Sigmoid colon (tissue), 4 donors: ENCODE measurements around the gene UBE2E3.

Experiments
- EP300 ChIP-seq, 4 donors: sonication (generic); formaldehyde crosslinking; IDR thresholded peaks; one replicate each; pipeline ENCODE4 v1.6.1; 2017; ENCODE audit warnings: antibody characterized with exemption in 4 of 4
- POLR2A ChIP-seq, 2 donors: fragments of 450-650 bp; IDR thresholded peaks; one replicate each; pipeline ENCODE4 v1.6.1; 2016; ENCODE audit warnings: antibody characterized with exemption in 2 of 2, mild to moderate bottlenecking in 2 of 2, moderate library complexity in 2 of 2
- POLR2AphosphoS5 ChIP-seq, 4 donors: sonication (generic); formaldehyde crosslinking; IDR thresholded peaks; one replicate each; pipeline ENCODE4 v1.6.1; 2017; ENCODE audit warnings: antibody characterized with exemption in 4 of 4
- TF ChIP-seq, protein P1 (sequence below), 4 experiments: fragments of 450-650 bp in 3 of 4; fragments of 200-600 bp in 1 of 4; IDR thresholded peaks; one replicate each; pipeline ENCODE4 v1.5.1; 2016 to 2019; ENCODE audit warnings: antibody characterized with exemption in 4 of 4, mild to moderate bottlenecking in 3 of 4, moderate library complexity in 2 of 4

DNA sequence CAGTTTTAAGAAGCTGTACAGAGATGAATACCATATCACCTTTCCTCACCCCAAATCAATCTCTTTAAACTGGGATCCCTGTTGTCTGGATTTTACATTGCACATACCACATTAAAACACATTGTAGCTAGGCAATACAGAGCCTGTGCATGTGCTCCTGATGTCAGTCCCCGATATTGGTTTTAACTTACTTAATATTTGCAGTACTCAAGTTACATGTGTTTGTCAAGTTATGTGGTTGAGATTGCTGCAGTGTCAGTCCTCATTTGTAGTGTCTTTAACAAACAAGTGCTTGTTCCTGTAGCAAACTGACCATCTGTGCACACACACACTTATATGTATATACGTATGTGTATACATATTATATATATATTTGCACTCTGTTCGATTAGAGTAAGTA is 10.4 kb upstream of the UBE2E3 start:
- TF ChIP-seq POLR2A (IDR thresholded peaks at IDR 0.05) (no peak), POLR2AphosphoS5 (IDR thresholded peaks at IDR 0.05) (no peak), EP300 (IDR thresholded peaks at IDR 0.05) (no peak)
- TF ChIP-seq, protein P1, sequence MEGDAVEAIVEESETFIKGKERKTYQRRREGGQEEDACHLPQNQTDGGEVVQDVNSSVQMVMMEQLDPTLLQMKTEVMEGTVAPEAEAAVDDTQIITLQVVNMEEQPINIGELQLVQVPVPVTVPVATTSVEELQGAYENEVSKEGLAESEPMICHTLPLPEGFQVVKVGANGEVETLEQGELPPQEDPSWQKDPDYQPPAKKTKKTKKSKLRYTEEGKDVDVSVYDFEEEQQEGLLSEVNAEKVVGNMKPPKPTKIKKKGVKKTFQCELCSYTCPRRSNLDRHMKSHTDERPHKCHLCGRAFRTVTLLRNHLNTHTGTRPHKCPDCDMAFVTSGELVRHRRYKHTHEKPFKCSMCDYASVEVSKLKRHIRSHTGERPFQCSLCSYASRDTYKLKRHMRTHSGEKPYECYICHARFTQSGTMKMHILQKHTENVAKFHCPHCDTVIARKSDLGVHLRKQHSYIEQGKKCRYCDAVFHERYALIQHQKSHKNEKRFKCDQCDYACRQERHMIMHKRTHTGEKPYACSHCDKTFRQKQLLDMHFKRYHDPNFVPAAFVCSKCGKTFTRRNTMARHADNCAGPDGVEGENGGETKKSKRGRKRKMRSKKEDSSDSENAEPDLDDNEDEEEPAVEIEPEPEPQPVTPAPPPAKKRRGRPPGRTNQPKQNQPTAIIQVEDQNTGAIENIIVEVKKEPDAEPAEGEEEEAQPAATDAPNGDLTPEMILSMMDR (IDR thresholded peaks at IDR 0.05), result no peak
